Esophagus muscularis mucosa (tissue), 4 donors: Measurements from ENCODE around the gene PREX1. TPM values are rescaled to one million over a fixed set of nuclear protein-coding genes. Genes with fewer than 3 reads are reported as not detected.

Experiments used
- DNase-seq: peaks from one replicate; pipeline ENCODE4 v3.0.0-alpha.2; 2017; ENCODE audit errors: extremely low spot score
- H3K27ac ChIP-seq, 4 donors: fragments of 200-600 bp; sonication (generic); replicated peaks in 1 of 4; 1 replicate in 3 of 4; 2 replicates in 1 of 4; pipeline ENCODE4 v1.5.1; 2016 to 2019; ENCODE audit warnings: mild to moderate bottlenecking in 1 of 4
- H3K27me3 ChIP-seq, 4 donors: fragments of 200-600 bp; sonication (generic); one replicate each; pipeline versions ENCODE4 v1.5.1 to v1.6.0; 2016 to 2019
- H3K36me3 ChIP-seq, 4 donors: fragments of 200-600 bp; sonication (generic); one replicate each; pipeline ENCODE4 v1.5.1; 2016 to 2019
- H3K4me1 ChIP-seq, 4 donors: fragments of 200-600 bp; sonication (generic); one replicate each; pipeline ENCODE4 v1.5.1; 2016 to 2019
- H3K4me3 ChIP-seq, 4 donors: fragments of 200-600 bp; sonication (generic); 1 replicate in 2 of 4; 2 replicates in 2 of 4; pipeline ENCODE4 v1.5.1; 2016 to 2019; ENCODE audit warnings: mild to moderate bottlenecking in 4 of 4, moderate library complexity in 1 of 4
- H3K9me3 ChIP-seq, 4 donors: fragments of 200-600 bp; sonication (generic); 1 replicate in 3 of 4; 2 replicates in 1 of 4; pipeline ENCODE4 v1.5.1; 2016 to 2019
- EP300 ChIP-seq: sonication (generic); formaldehyde crosslinking; IDR thresholded peaks from one replicate; pipeline ENCODE4 v1.6.1; 2017; ENCODE audit warnings: antibody characterized with exemption
- POLR2A ChIP-seq: fragments of 450-650 bp; IDR thresholded peaks from one replicate; pipeline ENCODE4 v1.6.1; 2017; ENCODE audit warnings: antibody characterized with exemption, moderate library complexity, mild to moderate bottlenecking, low read depth
- POLR2AphosphoS5 ChIP-seq, 2 donors: sonication (generic); formaldehyde crosslinking; IDR thresholded peaks; one replicate each; pipeline ENCODE4 v1.6.1; 2017; ENCODE audit warnings: antibody characterized with exemption in 2 of 2
- WGBS: methylation state at CpG from one replicate; pipeline ENCODE4 v1.1.5; 2018; 5-methylcytosine and 5-hydroxymethylcytosine counted together
- intact Hi-C: fragments of 100-400 bp; cut with DNase I; formaldehyde crosslinking; loops from one replicate; pipeline ENCODE4 v1.15.1; 2023
- total RNA-seq, 4 donors: library from RNA; depleted of rRNA; stranded (reverse); fragments of >200 nt; gene quantifications; one replicate each; pipeline versions ENCODE4 v1.1.0 to v1.2.1, GENCODE V29; 2016
- TF ChIP-seq, protein P1 (sequence below), 3 experiments: fragments of 200-600 bp in 2 of 3; fragments of 450-650 bp in 1 of 3; sonication (generic) in 2 of 3; IDR thresholded peaks; one replicate each; pipeline ENCODE4 v1.5.1; 2017 to 2019; ENCODE audit warnings: antibody characterized with exemption in 3 of 3, mild to moderate bottlenecking in 2 of 3, moderate library complexity in 1 of 3

PREX1 gene
- total RNA-seq, 4 donors from 2014 or later, result 20.8 to 37.1 (median 24.3) TPM

- Histone ChIP-seq H3K27ac (no peak overlapping the region), H3K9me3 (peaks cover 0 to 17% (median 2%) of the 10 kb centered on the region in 4 donors), H3K4me3 (no peak overlapping the region), H3K4me1 (peaks cover 6 to 31% (median 17%) of the 10 kb centered on the region in 4 donors), H3K36me3 (no peaks in the 10 kb centered on the region), H3K27me3 (peaks cover 0 to 4% (median 0%) of the 10 kb centered on the region in 4 donors)
- intact Hi-C loops, result no loop called here
- DNase-seq, result no peak
- WGBS, result 91% methylated on average over 8 of the region's 10 CpGs
- TF ChIP-seq POLR2A (no peak), EP300 (no peak), POLR2AphosphoS5 (IDR thresholded peaks at IDR 0.05) (no peak)
- TF ChIP-seq, protein P1, sequence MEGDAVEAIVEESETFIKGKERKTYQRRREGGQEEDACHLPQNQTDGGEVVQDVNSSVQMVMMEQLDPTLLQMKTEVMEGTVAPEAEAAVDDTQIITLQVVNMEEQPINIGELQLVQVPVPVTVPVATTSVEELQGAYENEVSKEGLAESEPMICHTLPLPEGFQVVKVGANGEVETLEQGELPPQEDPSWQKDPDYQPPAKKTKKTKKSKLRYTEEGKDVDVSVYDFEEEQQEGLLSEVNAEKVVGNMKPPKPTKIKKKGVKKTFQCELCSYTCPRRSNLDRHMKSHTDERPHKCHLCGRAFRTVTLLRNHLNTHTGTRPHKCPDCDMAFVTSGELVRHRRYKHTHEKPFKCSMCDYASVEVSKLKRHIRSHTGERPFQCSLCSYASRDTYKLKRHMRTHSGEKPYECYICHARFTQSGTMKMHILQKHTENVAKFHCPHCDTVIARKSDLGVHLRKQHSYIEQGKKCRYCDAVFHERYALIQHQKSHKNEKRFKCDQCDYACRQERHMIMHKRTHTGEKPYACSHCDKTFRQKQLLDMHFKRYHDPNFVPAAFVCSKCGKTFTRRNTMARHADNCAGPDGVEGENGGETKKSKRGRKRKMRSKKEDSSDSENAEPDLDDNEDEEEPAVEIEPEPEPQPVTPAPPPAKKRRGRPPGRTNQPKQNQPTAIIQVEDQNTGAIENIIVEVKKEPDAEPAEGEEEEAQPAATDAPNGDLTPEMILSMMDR (IDR thresholded peaks at IDR 0.05), result no peak
Observed at GRCh38 chr20:48808382-48809034, 19.3 kb downstream of the PREX1 start.

DNA sequence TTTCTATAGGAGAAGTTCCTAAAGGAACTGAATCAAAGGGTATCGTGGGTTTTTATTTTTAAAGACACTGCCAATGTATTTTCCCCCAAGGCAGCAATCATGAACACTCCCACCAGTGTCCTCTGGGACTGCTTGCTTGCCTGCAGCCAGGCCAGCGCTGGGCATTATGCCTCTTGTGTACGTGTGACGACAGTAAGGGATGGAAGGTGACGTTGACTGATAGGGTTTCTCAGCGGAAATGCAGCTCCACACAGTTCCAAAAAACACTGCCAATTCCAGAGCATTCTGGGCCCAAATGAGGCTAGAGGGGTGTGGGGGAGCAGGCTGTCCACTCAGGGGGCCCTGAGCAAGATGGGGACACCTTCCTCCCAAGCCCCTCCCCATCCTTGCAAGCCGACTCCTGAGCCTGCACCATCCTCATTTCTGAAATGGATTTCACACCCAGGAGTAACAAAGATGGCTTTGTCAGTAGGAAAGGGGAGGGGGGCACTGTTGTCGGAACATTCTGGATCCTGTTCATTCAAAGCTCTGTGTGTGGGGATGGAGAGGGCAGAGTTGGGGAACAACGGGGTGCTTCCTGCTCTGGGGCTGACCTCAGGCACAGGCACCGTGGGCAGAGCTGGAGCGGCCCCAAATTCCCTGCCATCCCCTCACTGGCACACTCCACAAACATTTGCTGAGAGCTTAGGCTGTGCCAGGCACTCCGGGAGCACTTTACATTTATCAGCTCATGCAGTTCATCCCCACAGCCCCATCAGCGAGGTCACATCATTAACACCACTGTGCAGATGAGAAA, 20.0 kb downstream of the PREX1 start:
- no peaks in the 10 kb centered on the region for H3K36me3 ChIP-seq
- intact Hi-C loops, result no loop called here
- no peak overlapping the region for H3K4me3 ChIP-seq
- peaks cover under 1 to 24% (median 14%) of the 10 kb centered on the region in 4 donors for H3K4me1 ChIP-seq
- no peak for DNase-seq
- peaks cover 0 to 17% (median 2%) of the 10 kb centered on the region in 4 donors for H3K9me3 ChIP-seq
- H3K27ac ChIP-seq, result no peak overlapping the region
- TF ChIP-seq POLR2AphosphoS5 (IDR thresholded peaks at IDR 0.05) (no peak), EP300 (no peak), POLR2A (no peak)
- TF ChIP-seq, protein P1 (IDR thresholded peaks at IDR 0.05), result no peak
- WGBS, result 80% methylated on average over 8 of the region's 13 CpGs
- H3K27me3 ChIP-seq, result peaks cover 0 to 4% (median 0%) of the 10 kb centered on the region in 4 donors

DNA sequence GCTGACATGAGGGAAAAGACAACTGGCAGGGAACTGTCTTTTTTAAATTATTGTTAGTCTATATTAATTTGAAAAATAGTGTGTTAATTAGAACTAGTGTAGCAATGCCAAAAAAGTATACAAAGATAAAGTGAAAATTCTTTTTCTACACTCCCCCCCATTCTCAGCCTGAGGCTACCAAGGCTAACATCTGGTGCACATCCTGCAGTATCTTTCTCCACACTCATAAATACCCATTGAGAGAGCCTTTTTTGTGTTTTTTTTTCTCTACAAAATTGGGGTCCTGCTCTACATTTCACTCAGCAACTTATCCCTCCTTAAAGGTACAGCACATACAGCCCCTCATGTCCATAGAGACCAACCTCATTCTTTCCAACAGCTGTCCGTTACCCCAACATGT, 20.7 kb downstream of the PREX1 start:
- no peak for TF ChIP-seq POLR2AphosphoS5 (IDR thresholded peaks at IDR 0.05)
- TF ChIP-seq EP300, result no peak
- no peak for TF ChIP-seq POLR2A
- TF ChIP-seq, protein P1 (IDR thresholded peaks at IDR 0.05), result no peak
- Histone ChIP-seq H3K9me3 (peaks cover 0 to 17% (median 2%) of the 10 kb centered on the region in 4 donors), H3K36me3 (no peaks in the 10 kb centered on the region), H3K27me3 (peaks cover 0 to 4% (median 0%) of the 10 kb centered on the region in 4 donors), H3K4me1 (peaks cover 0 to 21% (median 12%) of the 10 kb centered on the region in 4 donors), H3K27ac (no peak overlapping the region), H3K4me3 (no peak overlapping the region)
- intact Hi-C loops, result no loop called here
- 100% methylated on average over 1 of the region's 1 CpG for WGBS
- DNase-seq, result no peak

GRCh38 chr20:48805716-48806115, 22.1 kb downstream of the PREX1 start:
- intact Hi-C loops, result no loop called here
- Histone ChIP-seq H3K27me3 (peaks cover 0 to 4% (median 0%) of the 10 kb centered on the region in 4 donors), H3K4me3 (no peak overlapping the region), H3K27ac (no peak overlapping the region), H3K4me1 (peaks cover 0 to 21% (median 12%) of the 10 kb centered on the region in 4 donors), H3K9me3 (peaks cover 0 to 17% (median 2%) of the 10 kb centered on the region in 4 donors), H3K36me3 (no peaks in the 10 kb centered on the region)
- no peak for TF ChIP-seq POLR2A
- no peak for TF ChIP-seq EP300
- TF ChIP-seq, protein P1 (IDR thresholded peaks at IDR 0.05), result no peak
- no peak for TF ChIP-seq POLR2AphosphoS5 (IDR thresholded peaks at IDR 0.05)
- no peak for DNase-seq
- WGBS, result 100% methylated on average over 3 of the region's 5 CpGs
